Femur (tissue), 1 donor: ENCODE measurements around the gene SPATA7.
"Not testable (repeated sequence)": the region's sequence is repeated elsewhere in the genome, so short reads cannot be mapped to it uniquely, and the experiment has no call there.

ENCODE experiments used
- DNase-seq: peaks from one replicate; pipeline ENCODE4 v3.0.0-alpha.2; 2017

The SPATA7 gene, protein sequence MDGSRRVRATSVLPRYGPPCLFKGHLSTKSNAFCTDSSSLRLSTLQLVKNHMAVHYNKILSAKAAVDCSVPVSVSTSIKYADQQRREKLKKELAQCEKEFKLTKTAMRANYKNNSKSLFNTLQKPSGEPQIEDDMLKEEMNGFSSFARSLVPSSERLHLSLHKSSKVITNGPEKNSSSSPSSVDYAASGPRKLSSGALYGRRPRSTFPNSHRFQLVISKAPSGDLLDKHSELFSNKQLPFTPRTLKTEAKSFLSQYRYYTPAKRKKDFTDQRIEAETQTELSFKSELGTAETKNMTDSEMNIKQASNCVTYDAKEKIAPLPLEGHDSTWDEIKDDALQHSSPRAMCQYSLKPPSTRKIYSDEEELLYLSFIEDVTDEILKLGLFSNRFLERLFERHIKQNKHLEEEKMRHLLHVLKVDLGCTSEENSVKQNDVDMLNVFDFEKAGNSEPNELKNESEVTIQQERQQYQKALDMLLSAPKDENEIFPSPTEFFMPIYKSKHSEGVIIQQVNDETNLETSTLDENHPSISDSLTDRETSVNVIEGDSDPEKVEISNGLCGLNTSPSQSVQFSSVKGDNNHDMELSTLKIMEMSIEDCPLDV

DNA sequence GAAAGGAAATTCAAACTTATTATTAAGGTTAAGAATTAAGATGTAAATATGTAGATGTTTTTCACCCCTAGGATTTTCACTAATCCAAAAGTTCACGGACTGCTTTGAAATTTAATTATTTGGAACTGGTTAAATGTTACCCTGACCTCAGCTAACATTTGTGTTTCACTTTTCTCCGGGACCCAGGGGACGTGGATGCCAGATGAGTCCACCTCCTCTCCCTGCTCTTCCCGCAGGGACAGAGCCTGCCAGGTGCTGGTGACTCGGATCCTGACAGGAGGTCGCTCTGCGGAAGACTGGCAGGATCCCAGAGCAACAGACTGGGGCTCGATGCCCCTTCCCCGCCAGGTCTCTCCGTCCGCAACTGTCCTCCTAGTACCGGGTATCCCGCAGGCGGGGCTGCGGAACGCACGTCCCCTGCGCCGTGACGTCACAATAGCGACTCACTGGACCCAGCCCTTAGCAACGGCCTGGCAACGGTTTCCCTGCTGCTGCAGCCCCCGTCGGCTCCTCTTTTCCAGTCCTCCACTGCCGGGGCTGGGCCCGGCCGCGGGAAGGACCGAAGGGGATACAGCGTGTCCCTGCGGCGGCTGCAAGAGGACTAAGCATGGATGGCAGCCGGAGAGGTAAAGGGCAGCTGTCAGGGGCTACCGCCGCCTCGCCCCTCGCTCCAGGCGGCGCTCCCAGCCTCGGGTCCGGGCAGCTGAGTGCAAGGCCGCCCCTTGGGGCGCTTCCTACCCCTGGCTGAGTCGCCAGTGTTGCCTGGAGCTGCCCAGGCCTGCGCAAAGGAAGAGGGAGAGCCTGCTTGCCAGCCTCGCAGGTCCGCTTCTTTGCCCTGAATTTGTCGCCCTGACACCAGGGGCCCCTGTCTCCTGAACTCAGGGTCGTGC is at the start of gene SPATA7:
Gene SPATA7 (plus strand): TSS at position 446 of the 890 bp plus-strand sequence. CDS start 162 bp downstream, at position 608.
- DNase-seq, result peak; percentile 97

DNA sequence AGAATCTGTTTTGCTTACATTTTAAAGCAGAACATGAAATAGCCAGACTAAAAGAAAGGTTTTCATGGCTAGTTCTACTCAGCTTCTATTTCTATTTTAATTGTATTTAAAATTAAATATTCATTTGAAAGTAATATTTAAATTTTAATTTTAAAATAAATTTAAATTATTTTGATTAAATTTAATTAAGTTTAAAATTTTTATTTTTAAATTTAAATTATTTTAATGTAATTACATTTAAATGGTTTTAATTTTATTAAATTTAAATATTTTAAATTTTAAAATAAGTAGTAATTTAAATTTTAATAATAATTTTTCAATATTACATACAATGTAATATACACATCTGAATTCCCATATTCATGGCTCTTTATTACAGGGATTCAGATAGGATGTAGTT is 45.1 kb upstream of the SPATA7 start:
- DNase-seq, result no peak

DNA sequence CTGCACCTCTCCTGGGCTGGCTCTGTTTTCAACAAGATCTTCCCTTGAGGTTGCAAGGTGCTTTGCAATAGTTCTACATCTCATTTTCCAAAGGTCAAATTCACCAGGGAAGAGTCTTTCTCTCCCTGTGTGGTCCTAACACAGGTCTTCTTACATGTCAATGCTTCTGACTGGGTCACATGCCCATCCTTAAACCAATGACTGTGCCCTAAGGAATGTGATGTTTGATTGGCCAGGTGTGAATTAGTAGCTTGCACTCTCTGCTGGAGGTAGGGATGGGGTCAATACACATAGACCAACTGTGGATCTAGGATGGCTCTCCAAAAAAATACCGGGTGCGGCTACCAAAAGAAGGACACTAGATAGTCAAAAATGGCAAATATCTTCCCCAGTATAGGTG is 42.5 kb upstream of the SPATA7 start:
- DNase-seq, result no peak

DNA sequence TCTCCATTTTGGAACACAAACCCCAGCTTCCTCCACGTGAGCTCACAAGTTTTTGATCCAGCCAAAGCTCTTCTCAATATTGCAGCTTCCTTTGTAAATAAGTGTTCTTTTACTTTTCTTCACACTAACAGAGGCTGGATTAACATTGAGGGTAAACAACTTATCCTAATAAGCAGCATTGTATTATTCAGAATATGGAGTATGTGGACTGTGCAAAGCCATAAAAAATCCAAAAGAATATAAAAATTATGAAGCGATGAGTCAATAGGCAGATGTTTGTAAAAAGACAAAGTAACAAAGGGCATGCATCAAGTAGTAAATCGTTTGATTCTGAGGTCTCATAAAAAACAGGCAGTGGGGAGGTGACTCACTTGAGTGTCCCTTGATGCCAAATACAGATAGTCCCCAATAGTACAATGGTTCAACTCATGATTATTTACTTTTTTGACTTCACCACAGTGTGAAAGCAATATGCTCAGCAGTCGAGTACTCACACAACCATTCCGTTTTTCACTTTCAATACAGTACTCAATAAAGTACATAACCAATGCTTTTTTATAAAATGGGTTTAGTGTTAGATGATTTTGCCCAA is 39.3 kb upstream of the SPATA7 start:
- no peak for DNase-seq

DNA sequence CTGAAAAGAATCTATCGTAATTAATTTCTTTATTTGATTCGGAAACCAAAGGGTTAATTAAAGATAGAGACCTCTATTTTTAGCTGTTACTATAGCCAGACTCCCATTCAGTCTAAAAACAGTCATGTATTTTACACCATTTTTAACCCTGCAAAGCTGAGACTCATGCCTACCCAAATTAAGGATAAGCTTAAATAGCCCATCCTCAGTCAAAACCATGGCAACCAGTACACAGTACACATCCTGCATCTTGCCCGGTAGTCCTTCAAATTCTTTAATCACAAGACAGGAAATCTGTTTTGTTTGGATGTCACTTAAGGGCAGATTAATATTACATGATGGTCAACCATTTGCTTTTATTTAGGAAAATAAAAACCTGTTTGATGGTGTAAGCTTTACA is 36.9 kb upstream of the SPATA7 start:
- DNase-seq, result no peak

DNA sequence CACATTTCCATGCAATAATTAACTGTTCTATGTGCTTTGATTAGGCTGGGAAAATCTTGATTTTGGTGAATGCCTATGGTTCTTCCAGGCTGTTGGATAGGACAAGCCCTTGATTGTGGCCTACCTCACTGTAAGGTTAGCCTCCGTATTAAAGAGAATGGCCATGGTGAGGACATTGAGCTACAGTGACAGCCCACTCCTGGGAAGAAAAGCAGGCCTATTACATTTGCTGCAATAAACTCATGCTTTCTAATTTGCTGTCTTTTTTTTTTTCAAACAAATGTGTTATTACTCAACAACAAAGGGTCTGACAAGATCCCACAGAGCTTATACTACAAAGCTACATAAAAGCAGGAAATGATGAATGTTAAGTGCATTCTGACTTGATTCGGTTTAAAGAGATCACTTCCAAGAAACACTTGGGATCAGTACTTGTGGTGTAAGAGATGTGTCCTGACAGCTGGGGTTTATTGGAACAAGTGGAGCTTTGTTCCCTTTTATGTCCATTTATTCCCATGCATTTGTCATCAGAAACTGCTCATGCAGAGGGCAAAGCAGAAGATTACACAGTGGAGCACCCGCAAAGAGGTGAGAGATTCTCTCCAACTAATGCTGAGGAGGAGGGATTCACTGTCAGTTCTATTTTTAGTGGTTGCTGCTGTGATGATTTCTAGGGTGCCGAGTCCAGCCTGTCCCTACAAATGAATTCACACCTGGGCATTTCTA is 33.3 kb upstream of the SPATA7 start:
- no peak for DNase-seq

DNA sequence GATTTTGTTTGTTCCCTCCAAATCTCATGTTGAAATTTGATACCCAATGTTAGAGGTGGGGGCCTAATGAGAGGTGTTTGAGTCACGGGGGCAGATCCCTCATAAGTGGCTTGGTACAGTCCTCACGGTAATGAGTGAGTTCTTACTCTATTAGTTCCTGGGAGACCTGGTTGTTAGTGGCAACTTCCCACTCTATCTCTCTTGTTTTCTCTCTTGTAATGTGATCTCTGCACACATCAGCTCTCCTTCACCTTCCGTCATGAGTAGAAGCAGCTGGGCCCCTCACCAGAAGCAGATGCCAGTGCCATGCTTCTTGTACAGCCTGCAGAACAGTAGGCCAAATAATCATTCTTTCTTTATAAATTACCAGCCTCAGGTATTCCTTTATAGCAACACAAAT is 32.8 kb upstream of the SPATA7 start:
- no peak for DNase-seq

DNA sequence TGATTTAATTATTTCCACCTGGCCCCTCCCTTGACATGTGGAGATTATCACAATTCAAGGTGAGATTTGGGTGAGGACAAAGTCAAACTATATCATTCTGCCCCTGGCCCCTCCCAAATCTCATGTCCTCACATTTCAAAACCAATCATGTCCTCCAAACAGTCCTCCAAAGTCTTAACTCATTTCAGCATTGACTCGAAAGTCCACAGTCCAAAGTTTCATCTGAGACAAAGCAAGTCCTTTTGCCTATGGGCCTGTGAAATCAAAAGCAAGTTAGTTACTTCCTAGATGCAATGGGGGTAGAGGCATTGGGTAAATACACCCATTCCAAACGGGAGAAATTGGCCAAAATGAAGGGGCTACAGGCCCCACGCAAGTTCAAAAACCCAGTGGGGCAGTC is 31.1 kb upstream of the SPATA7 start:
- no peak for DNase-seq

DNA sequence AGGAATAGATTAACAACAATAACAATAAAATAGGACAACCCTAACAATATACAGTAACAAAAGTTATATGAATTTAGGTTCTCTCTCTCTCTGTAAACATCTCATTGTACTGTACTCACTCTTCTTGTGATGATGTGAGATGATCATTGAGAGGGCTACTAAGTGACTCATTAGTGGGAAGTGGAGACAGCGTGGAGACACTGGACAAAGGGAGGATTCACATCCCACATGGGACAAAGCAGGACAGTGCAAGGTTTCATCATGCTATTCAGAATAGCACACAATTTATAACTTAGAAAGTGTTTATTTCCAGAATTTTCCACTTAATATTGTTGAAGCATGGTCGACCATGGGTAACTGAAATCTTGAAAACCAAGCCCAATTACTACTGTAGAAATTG is 26.0 kb upstream of the SPATA7 start:
- no peak for DNase-seq

DNA sequence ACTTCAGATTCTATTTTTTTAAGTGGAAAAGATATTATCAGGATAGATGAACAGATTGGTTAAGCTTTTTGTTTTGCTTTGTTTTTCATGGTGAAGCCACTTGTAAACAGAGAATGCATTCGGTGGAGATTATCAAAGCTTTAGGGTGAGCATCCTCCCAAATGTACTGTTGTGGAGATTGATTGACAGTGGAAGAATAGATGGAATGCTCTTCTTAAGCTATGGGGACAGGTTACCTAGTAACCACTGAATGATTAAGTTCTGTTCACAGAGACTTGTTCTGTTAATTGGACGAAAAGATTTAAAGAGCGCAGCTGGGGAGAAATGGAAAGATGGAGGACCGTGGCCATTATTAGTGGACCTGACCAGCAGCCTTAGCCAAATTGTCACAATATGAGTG is 21.8 kb upstream of the SPATA7 start:
- no peak for DNase-seq

DNA sequence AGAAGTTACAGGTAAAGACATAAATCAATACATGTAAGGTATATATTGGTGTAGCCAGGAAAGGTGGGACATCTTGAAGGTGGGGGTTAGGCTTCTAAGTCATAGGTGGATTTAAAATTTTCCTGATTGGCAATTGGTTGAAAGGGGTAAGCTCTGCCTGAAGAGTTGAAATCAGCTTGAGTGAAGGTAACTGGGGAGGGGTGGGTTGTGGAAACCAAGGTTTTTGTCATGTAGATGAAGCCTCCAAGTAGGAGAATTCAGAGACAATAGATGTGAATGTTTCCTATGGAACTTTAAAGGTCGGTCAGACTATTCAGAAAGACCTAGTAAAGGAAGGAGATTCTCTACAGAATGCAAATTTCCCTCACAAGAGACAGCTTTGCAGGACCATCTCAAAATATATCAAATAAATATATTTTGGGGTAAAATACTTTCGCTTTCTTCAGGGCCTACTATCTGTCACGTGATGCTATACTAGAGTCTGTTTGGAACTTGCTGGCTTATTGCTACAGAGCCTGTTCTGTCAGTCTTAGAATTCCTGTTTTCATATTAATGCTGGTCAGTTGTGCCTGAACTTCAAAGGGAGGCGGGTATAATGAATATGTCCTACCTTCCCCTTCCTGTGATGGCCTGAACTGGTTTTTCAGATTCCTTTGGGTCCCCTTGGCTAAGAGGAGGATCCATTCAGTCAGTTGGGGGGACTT is 20.6 kb upstream of the SPATA7 start:
- DNase-seq, result no peak

DNA sequence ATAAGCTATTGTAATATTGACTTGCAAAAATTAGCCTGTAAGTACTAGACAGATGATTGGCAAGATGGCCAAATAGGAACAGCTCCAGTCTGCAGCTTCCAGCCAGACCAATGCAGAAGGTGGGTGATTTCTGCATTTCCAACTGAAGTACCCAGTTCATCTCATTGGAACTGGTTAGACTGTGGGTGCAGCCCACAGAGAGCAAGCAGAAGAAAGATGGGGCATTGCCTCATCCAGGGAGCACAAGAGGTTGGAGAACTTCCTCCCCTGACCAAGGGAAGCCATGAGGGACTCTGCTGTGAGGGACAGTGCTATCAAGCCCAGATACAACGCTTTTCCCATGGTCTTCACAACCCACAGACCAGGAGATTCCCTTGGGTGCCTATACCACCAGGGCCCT is 16.0 kb upstream of the SPATA7 start:
- DNase-seq, result no peak

DNA sequence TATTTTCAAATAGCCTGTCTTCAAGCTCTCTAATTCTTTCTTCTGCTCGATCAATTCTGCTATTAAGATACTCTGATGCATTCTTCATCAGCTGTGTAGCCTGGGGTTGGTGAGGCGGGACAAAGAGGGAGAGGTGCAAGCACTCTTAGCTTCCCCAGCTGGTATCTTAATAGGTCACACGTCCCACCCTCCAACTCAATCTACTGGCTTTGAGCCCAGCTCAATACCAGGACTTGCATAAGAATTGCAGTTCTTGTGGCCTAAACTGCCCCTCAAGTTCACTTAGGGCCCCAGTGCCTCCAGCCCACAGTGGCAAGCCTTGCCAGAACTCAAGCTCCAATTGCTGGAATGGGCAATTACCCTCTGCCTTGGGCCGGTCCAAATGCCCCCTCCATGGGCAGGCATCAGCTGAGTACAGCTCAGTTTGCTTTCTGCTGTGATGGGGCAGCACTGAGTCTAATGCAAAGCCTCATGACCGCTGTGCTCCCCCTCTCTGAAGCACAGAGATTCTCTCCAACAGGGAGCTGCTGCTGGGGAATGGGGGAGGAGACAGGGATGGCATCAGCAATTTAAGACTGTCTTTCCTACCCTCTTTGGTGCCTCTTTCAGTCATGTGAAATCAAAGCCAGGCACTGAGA is 5.6 kb upstream of the SPATA7 start:
- DNase-seq, result no peak

DNA sequence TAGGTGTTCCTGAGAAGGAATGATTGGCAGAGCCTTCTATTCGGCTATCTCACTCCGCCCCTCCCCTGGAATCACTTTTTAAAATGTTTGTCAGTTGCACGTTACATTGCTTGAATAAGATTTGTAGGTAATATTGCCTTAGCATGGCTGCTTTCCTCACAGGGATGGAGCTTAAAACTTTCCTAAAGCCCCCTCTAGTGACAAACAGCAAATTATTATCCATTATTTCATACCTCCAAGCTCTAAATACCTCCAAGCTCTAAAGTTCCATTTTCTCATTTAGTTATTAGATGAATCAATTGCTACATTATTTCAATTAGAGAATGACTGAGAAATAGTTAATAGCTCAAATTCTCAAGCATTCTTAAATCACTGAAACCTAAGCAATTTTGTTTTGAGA is 5.1 kb upstream of the SPATA7 start:
- DNase-seq, result no peak

DNA sequence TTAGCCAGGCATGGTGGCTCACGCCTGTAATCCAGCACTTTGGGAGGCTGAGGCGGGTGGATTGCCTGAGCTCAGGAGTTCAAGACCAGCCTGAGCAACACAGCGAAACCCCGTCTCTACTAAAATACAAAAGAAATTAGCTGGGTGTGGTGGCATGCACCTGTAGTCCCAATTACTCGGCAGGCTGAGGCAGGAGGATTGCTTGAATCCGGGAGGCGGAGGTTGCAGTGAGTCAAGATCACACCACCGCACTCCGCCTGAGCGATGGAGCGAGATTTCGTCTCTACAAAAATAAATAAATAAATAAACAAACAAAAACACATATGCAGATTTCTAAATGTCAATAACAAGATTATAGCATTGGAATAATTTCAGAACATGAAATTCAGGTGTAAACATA is 3.8 kb upstream of the SPATA7 start:
- DNase-seq, result not testable (repeated sequence)

DNA sequence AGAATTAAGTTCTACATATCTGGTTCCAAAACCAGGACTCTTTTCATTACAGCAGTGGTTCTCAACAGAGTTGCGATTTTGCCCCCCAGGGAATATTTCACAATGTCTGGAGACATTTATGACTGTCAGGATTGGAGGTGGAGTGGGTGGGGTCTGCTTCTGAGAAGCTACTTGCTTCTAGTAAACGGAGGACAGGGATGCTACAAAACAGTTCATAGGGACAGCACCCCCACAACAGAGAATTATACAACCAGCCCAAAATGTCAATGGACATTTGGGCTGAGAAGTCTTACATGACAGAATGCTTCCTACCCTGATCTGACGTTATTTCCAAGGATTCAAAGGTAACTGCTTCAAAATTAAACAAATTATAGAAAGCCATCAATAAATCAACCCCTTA is 739 bp upstream of the SPATA7 start:
- peak; percentile 16 for DNase-seq

DNA sequence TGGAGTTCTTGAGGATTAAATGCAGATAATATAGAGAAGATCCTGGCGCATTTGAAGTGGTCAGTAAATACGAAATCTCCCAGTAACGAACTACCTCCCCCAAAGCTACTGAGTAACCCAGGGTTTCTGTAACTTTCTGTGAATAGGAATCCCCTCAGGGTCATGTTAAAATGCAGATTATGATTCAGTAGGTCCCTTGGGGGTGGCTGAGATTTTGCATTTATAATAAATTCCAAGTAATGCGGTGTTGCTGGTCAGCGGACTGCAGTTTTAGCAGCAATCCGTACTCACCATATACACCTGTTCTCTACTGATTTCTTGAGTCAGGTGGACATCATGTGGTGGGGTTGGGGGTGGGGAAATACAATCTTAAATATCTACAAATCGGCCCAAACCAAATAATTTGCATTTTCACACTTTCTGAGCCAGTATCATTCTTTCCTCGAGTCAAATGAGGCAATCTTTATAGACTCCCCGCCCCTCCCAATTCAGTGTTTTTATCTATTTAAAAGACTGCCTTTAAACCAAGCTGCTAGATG is 868 bp downstream of the SPATA7 start:
- DNase-seq, result peak; percentile 14

DNA sequence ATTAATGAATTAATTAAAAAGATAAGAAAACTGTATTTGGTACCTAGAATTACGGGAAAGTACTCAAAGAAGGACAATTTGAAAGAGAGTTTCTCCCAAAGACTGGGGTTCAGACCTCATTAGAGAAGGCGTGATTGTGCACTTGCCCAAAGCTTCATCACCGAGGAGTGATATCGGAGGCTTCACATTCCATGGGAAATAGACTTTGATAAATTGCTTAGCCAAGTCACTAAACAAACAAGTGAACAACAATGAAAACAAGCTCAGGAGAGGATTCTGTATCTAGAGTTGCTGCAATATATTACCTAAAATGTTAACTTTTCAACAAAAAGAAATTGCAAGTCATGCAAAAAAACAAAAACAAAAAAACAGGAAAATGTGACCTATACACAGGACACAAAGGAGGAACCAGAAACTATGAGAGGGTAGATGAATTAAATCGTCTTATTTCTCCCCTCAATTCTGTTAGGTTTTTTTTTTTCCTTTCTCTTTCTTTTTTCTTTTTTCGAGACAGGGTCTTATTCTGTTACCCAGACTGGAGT is 3.4 kb downstream of the SPATA7 start:
- DNase-seq, result no peak

DNA sequence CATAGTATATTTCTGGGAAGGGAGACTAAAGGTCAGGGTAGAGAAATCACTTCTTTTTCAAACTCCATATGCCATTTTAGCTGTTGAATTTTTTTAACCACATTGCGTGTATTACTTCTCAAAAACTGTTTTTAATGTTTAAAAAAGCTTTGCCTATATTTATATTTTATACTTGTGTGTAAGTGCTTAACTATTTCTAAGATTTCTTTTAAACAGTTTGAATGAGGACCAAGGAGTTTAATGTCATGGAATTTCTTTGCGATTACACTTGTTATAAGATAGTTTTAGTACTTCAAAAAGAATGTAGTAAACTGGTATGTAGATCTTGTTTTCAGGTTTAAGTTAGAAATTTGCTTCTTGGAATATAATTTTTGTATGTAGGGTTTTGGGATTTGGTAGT is 7.2 kb downstream of the SPATA7 start:
- no peak for DNase-seq

DNA sequence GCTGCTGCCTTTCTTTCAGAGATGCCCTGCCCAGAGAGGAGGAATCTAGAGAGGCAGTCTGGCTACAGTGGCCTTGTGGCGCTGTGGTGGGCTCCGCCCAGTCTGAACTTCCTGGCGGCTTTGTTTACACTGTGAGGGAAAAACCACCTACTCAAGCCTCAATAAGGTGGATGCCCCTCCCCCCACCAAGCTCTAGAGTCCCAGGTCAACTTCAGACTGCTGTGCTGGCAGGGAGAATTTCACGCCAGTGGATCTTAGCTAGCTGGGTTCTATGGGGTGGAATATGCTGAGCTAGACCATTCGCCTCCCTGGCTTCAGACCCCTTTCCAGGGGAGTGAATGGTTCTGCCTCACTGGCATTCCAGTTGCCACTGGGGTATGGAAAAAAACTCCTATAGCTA is 25.6 kb downstream of the SPATA7 start:
- no peak for DNase-seq

DNA sequence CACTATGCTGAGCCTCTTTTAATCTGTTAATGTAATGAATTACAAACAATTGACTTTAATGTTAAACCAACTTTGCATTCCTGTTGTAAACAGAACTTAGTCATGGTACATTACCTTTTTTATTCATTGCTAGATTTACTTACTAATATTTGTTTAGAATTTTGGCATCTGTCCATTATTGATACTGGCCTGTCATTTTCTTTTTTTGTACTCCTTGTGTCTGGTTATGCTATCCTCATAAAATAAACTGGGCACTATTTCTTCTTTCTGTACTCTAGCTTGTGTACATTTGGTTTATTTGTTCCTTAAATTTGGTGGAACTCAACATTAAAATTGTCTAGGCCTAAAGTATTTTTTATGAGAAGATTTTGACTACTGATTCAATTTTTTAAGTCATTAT is 32.1 kb downstream of the SPATA7 start:
- DNase-seq, result no peak
